IPS-18c (cell line): ENCODE results near the gene PRM3.

ENCODE experiments used
- H3K4me3 ChIP-seq: 2 replicates; pipeline ENCODE4 v1.7.0; 2013; ENCODE audit warnings: low read depth, mild to moderate bottlenecking, low read length, moderate library complexity; ENCODE audit not compliant: insufficient read depth
- H3K9me3 ChIP-seq: one replicate; pipeline ENCODE4 v1.6.1; 2013; ENCODE audit warnings: mild to moderate bottlenecking, low read length, moderate library complexity; ENCODE audit not compliant: control insufficient read depth, insufficient read depth

PRM3 gene

DNA sequence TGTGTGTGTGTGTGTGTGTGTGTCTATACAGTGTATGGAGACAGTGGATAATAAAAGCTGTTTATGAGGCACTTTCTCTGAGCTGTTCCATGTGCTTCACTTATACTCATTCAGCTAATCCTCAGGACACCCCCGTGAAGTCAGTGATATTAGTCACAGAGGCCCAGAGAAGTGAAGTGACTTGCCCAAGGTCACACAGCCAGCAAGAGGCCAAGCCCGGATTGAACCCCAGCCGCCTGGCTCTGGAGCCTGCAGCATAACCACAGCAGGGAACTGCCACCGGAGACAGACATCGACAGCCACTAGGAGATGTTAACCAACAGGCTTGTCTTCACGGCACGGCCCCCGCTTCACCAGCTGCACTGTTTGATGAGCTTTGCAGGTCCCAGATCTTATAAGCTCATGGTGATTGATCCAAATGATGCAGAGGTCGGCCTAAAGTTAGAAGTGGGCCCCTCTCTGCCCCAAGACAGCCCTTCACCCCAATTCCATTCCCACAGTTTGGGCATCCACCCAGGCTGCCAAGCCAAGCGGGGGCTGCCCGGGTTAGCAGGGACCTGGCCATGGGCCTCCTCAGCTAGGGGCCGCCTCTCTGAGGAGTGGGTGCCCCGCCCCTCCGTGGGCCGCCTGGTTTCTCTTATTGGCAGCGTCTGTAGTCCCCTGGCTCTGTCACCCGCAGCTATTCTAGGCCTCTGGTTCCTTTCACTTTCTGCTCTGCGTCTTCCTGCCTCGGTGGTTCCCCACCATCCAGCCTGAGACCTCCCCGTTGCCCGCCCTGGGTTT lies 48.3 kb downstream of the PRM3 start:
- Histone ChIP-seq H3K4me3 (no peak overlapping the region), H3K9me3 (no peaks in the 10 kb centered on the region)

GRCh38 chr16:11224096-11224893 lies 49.1 kb downstream of the PRM3 start:
- Histone ChIP-seq H3K9me3 (no peaks in the 10 kb centered on the region), H3K4me3 (no peak overlapping the region)
